ENCODE data around the gene MAJIN.

DNA sequence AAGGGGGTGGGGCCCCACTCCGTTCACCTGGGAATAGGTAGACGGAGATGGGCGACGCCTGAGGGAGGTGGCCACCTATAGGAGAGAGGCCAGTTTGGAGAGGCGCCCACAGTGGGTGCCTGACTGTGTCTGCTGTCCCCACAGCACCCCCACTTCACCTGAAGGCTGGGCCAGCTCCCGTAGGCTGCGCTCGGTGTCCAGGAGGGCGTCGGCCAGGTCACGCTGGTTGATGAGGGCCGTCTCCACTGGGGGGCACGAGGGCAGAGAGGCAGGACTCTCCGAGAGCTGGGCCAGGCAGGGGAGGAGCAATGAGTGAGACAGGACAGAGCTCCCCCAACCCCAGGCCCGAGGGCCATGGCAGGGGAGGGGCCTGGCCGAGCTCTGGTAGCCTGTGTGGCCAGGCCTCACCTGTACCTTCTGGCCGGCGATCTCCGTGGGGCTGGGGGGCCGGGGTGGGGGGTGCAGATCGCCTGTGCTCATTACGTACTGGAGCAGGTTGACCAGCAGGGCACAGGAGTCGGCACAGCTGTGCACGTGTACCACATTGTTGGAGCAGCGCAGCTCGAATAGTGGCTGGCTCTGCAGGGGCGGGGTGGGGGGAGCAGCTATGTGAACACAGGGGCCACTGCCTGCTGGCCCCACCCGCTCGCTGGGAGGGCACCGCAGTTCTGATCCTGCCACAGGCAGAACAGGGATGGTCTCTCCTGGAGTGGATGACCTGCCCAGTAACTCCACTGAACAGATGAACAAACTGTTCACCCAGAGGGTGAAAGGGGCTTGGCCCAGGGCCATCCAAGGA lies 69.6 kb downstream of the MAJIN start:
- TF ChIP-seq, protein P1, sequence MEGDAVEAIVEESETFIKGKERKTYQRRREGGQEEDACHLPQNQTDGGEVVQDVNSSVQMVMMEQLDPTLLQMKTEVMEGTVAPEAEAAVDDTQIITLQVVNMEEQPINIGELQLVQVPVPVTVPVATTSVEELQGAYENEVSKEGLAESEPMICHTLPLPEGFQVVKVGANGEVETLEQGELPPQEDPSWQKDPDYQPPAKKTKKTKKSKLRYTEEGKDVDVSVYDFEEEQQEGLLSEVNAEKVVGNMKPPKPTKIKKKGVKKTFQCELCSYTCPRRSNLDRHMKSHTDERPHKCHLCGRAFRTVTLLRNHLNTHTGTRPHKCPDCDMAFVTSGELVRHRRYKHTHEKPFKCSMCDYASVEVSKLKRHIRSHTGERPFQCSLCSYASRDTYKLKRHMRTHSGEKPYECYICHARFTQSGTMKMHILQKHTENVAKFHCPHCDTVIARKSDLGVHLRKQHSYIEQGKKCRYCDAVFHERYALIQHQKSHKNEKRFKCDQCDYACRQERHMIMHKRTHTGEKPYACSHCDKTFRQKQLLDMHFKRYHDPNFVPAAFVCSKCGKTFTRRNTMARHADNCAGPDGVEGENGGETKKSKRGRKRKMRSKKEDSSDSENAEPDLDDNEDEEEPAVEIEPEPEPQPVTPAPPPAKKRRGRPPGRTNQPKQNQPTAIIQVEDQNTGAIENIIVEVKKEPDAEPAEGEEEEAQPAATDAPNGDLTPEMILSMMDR (conservative IDR thresholded peaks at IDR 0.05; ENCODE audit: low read depth in 2 of 2) = no peak
- TF ChIP-seq EZH2phosphoT487 (IDR thresholded peaks at IDR 0.05; ENCODE audit: unreplicated experiment) = no peak
